MM.1S (cell line): Measurements from ENCODE around the gene ARHGAP28.

Experiments used
- EZH2 ChIP-seq: fragments of 300-600 bp; sonication (generic); optimal IDR thresholded peaks from 2 replicates; pipeline ENCODE3; 2017; ENCODE audit warnings: low read depth, mild to moderate bottlenecking, antibody characterized with exemption, low read length, mixed read lengths
- TF ChIP-seq, protein P1 (sequence below): fragments of 300-600 bp; sonication (generic); IDR thresholded peaks from 2 replicates; pipeline ENCODE4 v1.5.1; 2016; ENCODE audit warnings: antibody characterized with exemption, low read length, mixed read lengths

DNA sequence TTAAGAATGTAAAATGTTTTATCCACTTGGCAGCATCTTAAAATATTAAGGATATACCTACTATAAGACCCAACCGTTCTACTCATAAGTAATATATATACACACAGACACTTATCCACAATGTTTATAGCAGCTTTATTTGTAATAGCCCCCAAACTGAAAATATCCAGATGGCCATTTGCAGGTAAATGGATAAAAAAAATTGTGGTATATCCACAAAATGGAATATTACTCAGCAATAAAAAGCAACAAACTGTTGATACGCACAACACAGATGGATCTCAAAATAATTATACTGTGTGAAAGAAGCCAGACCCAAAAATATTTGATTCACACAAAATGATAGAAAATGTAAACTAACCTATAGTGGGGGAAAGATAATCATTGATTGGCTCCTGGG lies 122.0 kb downstream of the ARHGAP28 start:
- TF ChIP-seq EZH2 = no peak
- TF ChIP-seq, protein P1, sequence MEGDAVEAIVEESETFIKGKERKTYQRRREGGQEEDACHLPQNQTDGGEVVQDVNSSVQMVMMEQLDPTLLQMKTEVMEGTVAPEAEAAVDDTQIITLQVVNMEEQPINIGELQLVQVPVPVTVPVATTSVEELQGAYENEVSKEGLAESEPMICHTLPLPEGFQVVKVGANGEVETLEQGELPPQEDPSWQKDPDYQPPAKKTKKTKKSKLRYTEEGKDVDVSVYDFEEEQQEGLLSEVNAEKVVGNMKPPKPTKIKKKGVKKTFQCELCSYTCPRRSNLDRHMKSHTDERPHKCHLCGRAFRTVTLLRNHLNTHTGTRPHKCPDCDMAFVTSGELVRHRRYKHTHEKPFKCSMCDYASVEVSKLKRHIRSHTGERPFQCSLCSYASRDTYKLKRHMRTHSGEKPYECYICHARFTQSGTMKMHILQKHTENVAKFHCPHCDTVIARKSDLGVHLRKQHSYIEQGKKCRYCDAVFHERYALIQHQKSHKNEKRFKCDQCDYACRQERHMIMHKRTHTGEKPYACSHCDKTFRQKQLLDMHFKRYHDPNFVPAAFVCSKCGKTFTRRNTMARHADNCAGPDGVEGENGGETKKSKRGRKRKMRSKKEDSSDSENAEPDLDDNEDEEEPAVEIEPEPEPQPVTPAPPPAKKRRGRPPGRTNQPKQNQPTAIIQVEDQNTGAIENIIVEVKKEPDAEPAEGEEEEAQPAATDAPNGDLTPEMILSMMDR = no peak
